Measurements from ENCODE around the gene LY6G5B.

The LY6G5B gene

DNA sequence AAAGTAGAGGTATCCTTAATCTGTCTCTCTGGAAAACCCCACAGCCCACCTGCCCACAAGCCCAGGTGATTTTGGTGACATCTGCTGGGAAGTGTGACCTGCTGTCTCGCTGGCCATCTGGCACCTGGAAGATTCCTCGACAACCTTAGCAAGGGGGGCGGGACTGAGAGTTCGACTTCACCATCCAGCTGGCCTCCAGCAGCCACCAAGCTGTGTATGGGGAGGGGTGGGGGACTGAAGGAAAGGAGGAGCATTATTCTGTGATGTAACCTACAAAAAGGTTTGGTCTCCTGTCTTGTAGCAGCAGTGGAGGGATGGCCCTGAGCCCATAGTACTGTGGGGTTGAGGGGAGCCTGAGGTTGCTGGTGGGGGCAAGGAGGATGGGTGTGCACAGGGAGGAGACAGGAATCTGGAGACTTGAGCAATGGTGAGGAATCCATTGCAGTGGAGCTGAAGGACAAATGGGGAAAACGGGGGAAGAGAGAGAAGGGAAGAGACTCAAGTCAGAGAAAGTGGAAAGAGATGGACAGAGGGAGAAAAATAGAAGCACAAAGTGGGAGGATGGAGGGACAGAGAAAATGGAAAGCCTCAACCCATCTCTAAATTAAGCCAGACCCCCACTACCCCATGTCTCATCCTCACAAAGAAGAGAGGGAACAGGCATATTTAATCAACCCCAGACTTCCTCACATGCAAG lies 40.9 kb downstream of the LY6G5B start:
- no peaks in the 10 kb centered on the region for H3K36me3 ChIP-seq (ENCODE audit: control insufficient read depth in 2 of 2, insufficient read depth in 2 of 2, low read length in 2 of 2)
- no peaks in the 10 kb centered on the region for H3K9me3 ChIP-seq (ENCODE audit: control insufficient read depth in 2 of 2, low read length in 2 of 2)
- no peak overlapping the region for H3K27ac ChIP-seq (ENCODE audit: low read length)
- H3K4me3 ChIP-seq (ENCODE audit: low read length in 2 of 2): no peak overlapping the region
- peaks cover 0 to 2% of the 10 kb centered on the region in 2 donors for H3K27me3 ChIP-seq (ENCODE audit: control insufficient read depth in 1 of 2, insufficient read depth in 2 of 2, low read length in 2 of 2)
- peaks cover 7% of the 10 kb centered on the region for H3K4me1 ChIP-seq (ENCODE audit: control insufficient read depth, insufficient read depth, low read length)
- no peak overlapping the region for H3K9ac ChIP-seq (ENCODE audit: low read length in 2 of 2)

- Histone ChIP-seq H3K4me3 (ENCODE audit: low read length in 2 of 2) (no peak overlapping the region), H3K27ac (ENCODE audit: low read length) (no peak overlapping the region)
Observed at GRCh38 chr6:31711233-31711632, 41.5 kb downstream of the LY6G5B start.

DNA sequence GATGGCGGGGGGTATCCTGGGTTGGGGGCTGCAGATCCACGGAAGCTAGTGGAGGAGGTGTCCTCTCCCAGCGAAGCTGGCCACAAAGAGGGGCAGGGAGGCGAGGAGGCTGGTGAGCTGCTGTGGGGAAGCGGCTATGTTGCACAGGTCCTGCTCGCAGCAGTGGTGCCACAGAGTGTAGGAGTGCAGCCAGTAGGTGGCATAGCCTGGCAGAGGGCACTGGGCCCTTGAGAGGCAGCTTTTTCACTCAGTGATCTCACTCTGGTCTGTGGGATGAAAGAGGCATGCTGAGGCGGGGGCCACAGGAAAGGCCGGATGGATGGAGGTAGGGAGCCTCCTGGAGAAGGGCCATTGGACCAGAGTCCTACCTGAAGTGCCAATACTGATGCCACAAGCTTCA lies 42.5 kb downstream of the LY6G5B start:
- Histone ChIP-seq H3K36me3 (ENCODE audit: control insufficient read depth in 2 of 2, insufficient read depth in 2 of 2, low read length in 2 of 2) (no peaks in the 10 kb centered on the region), H3K4me1 (ENCODE audit: control insufficient read depth, insufficient read depth, low read length) (peaks cover 7% of the 10 kb centered on the region), H3K27ac (ENCODE audit: low read length) (no peak overlapping the region), H3K4me3 (ENCODE audit: low read length in 2 of 2) (no peak overlapping the region), H3K27me3 (ENCODE audit: control insufficient read depth in 1 of 2, insufficient read depth in 2 of 2, low read length in 2 of 2) (peaks cover 0 to 2% of the 10 kb centered on the region in 2 donors), H3K9me3 (ENCODE audit: control insufficient read depth in 2 of 2, low read length in 2 of 2) (no peaks in the 10 kb centered on the region), H3K9ac (ENCODE audit: low read length in 2 of 2) (no peak overlapping the region)

More at GRCh38 chr6:31711233-31711632, 41.5 kb downstream of the LY6G5B start:
- peaks cover 7% of the 10 kb centered on the region for H3K4me1 ChIP-seq (ENCODE audit: control insufficient read depth, insufficient read depth, low read length)
- H3K27me3 ChIP-seq (ENCODE audit: control insufficient read depth in 1 of 2, insufficient read depth in 2 of 2, low read length in 2 of 2): peaks cover 0 to 2% of the 10 kb centered on the region in 2 donors
- H3K36me3 ChIP-seq (ENCODE audit: control insufficient read depth in 2 of 2, insufficient read depth in 2 of 2, low read length in 2 of 2): no peaks in the 10 kb centered on the region
- H3K9ac ChIP-seq (ENCODE audit: low read length in 2 of 2): no peak overlapping the region
- no peaks in the 10 kb centered on the region for H3K9me3 ChIP-seq (ENCODE audit: control insufficient read depth in 2 of 2, low read length in 2 of 2)

GRCh38 chr6:31713465-31713864 lies 43.7 kb downstream of the LY6G5B start:
- H3K9me3 ChIP-seq (ENCODE audit: control insufficient read depth in 2 of 2, low read length in 2 of 2): no peaks in the 10 kb centered on the region
- H3K4me3 ChIP-seq (ENCODE audit: low read length in 2 of 2): no peak overlapping the region
- H3K27me3 ChIP-seq (ENCODE audit: control insufficient read depth in 1 of 2, insufficient read depth in 2 of 2, low read length in 2 of 2): peaks cover 0 to 2% of the 10 kb centered on the region in 2 donors
- H3K4me1 ChIP-seq (ENCODE audit: control insufficient read depth, insufficient read depth, low read length): peaks cover 7% of the 10 kb centered on the region
- no peak overlapping the region for H3K27ac ChIP-seq (ENCODE audit: low read length)
- no peak overlapping the region for H3K9ac ChIP-seq (ENCODE audit: low read length in 2 of 2)
- H3K36me3 ChIP-seq (ENCODE audit: control insufficient read depth in 2 of 2, insufficient read depth in 2 of 2, low read length in 2 of 2): no peaks in the 10 kb centered on the region

- H3K9ac ChIP-seq (ENCODE audit: low read length in 2 of 2): no peak overlapping the region
- peaks cover 0 to 2% of the 10 kb centered on the region in 2 donors for H3K27me3 ChIP-seq (ENCODE audit: control insufficient read depth in 1 of 2, insufficient read depth in 2 of 2, low read length in 2 of 2)
- no peak overlapping the region for H3K27ac ChIP-seq (ENCODE audit: low read length)
- H3K36me3 ChIP-seq (ENCODE audit: control insufficient read depth in 2 of 2, insufficient read depth in 2 of 2, low read length in 2 of 2): no peaks in the 10 kb centered on the region
- H3K4me3 ChIP-seq (ENCODE audit: low read length in 2 of 2): no peak overlapping the region
- H3K4me1 ChIP-seq (ENCODE audit: control insufficient read depth, insufficient read depth, low read length): peaks cover 7% of the 10 kb centered on the region
- H3K9me3 ChIP-seq (ENCODE audit: control insufficient read depth in 2 of 2, low read length in 2 of 2): no peaks in the 10 kb centered on the region
Observed at GRCh38 chr6:31713991-31714684, 44.4 kb downstream of the LY6G5B start.

DNA sequence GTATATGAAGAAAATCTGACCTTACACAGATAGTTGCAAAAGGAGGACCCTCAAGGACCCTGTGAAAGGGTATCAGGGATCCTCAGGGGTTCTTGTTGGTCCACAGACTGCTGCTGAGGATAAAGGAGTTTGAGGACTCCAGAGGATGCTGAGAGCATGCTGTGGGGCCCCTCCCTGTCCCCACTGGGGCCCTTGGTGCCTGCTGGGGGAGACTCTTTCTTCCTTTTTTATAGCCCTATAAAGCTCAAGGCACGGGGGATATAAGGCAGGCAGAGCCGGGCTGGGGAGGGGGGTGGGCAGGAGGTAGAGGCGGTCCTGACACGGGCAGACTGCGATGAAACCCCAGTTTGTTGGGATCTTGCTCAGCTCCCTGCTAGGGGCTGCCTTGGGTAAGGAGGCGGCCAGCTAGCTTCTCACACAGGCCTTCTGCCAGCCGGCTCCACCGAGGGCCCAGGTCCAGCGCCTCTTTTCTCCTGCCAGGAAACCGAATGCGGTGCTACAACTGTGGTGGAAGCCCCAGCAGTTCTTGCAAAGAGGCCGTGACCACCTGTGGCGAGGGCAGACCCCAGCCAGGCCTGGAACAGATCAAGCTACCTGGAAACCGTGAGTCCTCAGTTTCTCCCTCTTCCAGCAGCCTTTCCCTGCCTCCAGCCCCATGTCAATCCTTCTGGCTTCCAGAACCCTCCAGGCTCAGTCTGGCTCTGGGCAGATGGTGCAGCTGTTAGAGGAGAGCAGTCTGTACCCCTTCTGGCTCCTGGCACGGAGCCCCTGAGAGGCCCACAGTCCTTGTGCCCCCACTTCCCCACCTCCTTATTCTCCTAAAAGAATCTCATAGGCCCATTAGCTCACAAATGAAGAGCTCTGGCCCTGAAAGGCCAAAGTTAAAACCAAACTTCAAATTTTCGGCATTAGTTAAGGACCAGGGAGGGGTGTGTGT lies 45.5 kb downstream of the LY6G5B start, which contains the start of gene LY6G6D:
TSS of gene LY6G6D (plus strand) at position 327 of the 937 bp plus-strand sequence. CDS start at position 335, 8 bp downstream.
- H3K9ac ChIP-seq (ENCODE audit: low read length in 2 of 2): no peak within 1 kb of the TSS
- no peak within 1 kb of the TSS for H3K27ac ChIP-seq (ENCODE audit: low read length)
- H3K27me3 ChIP-seq (ENCODE audit: control insufficient read depth in 1 of 2, insufficient read depth in 2 of 2, low read length in 2 of 2): no peaks in the 10 kb centered on the region
- H3K36me3 ChIP-seq (ENCODE audit: control insufficient read depth in 2 of 2, insufficient read depth in 2 of 2, low read length in 2 of 2): no peaks in the 10 kb centered on the region
- no peaks in the 10 kb centered on the region for H3K9me3 ChIP-seq (ENCODE audit: control insufficient read depth in 2 of 2, low read length in 2 of 2)
- peaks cover 7% of the 10 kb centered on the region for H3K4me1 ChIP-seq (ENCODE audit: control insufficient read depth, insufficient read depth, low read length)
- H3K4me3 ChIP-seq (ENCODE audit: low read length in 2 of 2): no peak within 1 kb of the TSS

GRCh38 chr6:31717499-31718222 lies 47.9 kb downstream of the LY6G5B start:
- no peak overlapping the region for H3K27ac ChIP-seq (ENCODE audit: low read length)
- no peaks in the 10 kb centered on the region for H3K27me3 ChIP-seq (ENCODE audit: control insufficient read depth in 1 of 2, insufficient read depth in 2 of 2, low read length in 2 of 2)
- no peak overlapping the region for H3K9ac ChIP-seq (ENCODE audit: low read length in 2 of 2)
- H3K4me3 ChIP-seq (ENCODE audit: low read length in 2 of 2): no peak overlapping the region
- peaks cover 7% of the 10 kb centered on the region for H3K4me1 ChIP-seq (ENCODE audit: control insufficient read depth, insufficient read depth, low read length)
- no peaks in the 10 kb centered on the region for H3K36me3 ChIP-seq (ENCODE audit: control insufficient read depth in 2 of 2, insufficient read depth in 2 of 2, low read length in 2 of 2)
- H3K9me3 ChIP-seq (ENCODE audit: control insufficient read depth in 2 of 2, low read length in 2 of 2): no peaks in the 10 kb centered on the region

DNA sequence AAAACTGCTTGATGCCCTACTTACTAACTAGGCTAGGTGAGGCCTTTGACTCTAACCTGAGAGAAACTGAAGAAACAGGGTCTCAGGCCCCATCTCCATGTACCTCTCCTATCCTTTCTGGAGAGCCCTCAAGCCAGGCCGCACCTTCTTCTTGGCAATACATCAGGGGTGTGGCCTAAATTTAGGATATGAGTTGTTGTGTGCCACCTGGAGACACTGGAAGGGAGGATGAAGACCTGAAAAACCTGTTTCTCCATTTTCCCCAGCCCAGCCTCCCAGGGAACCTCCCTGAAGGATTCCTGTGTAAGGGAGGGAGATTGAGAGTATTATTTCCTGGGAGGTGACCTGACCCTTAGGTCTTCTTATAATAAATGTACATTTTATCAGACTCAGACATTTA lies 48.5 kb downstream of the LY6G5B start:
- no peaks in the 10 kb centered on the region for H3K36me3 ChIP-seq (ENCODE audit: control insufficient read depth in 2 of 2, insufficient read depth in 2 of 2, low read length in 2 of 2)
- no peak overlapping the region for H3K9ac ChIP-seq (ENCODE audit: low read length in 2 of 2)
- no peaks in the 10 kb centered on the region for H3K27me3 ChIP-seq (ENCODE audit: control insufficient read depth in 1 of 2, insufficient read depth in 2 of 2, low read length in 2 of 2)
- H3K9me3 ChIP-seq (ENCODE audit: control insufficient read depth in 2 of 2, low read length in 2 of 2): no peaks in the 10 kb centered on the region
- H3K27ac ChIP-seq (ENCODE audit: low read length): no peak overlapping the region
- peaks cover 7% of the 10 kb centered on the region for H3K4me1 ChIP-seq (ENCODE audit: control insufficient read depth, insufficient read depth, low read length)
- no peak overlapping the region for H3K4me3 ChIP-seq (ENCODE audit: low read length in 2 of 2)

DNA sequence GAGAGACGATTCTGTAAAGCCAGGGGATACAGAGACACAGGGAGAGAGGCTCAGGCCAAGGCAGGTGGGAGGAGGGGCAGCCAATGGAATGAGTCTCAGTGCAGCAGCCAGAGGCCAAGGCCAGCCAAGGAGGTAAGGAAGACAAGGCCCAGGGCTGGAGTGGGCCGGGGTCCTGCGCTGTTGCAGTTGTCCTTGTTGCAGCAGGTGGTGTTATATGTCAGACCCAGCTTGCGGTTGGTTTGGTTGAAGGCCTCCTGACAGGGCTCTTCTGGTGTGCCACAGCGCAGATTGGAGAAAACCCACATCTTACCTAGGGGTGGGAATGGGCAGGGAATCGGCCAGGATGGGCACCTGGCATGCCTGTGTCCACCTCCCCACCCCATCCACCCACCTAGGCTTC lies 49.2 kb downstream of the LY6G5B start:
- no peaks in the 10 kb centered on the region for H3K36me3 ChIP-seq (ENCODE audit: control insufficient read depth in 2 of 2, insufficient read depth in 2 of 2, low read length in 2 of 2)
- no peak overlapping the region for H3K9ac ChIP-seq (ENCODE audit: low read length in 2 of 2)
- H3K27ac ChIP-seq (ENCODE audit: low read length): no peak overlapping the region
- peaks cover 7% of the 10 kb centered on the region for H3K4me1 ChIP-seq (ENCODE audit: control insufficient read depth, insufficient read depth, low read length)
- H3K27me3 ChIP-seq (ENCODE audit: control insufficient read depth in 1 of 2, insufficient read depth in 2 of 2, low read length in 2 of 2): no peaks in the 10 kb centered on the region
- H3K9me3 ChIP-seq (ENCODE audit: control insufficient read depth in 2 of 2, low read length in 2 of 2): no peaks in the 10 kb centered on the region
- no peak overlapping the region for H3K4me3 ChIP-seq (ENCODE audit: low read length in 2 of 2)

DNA sequence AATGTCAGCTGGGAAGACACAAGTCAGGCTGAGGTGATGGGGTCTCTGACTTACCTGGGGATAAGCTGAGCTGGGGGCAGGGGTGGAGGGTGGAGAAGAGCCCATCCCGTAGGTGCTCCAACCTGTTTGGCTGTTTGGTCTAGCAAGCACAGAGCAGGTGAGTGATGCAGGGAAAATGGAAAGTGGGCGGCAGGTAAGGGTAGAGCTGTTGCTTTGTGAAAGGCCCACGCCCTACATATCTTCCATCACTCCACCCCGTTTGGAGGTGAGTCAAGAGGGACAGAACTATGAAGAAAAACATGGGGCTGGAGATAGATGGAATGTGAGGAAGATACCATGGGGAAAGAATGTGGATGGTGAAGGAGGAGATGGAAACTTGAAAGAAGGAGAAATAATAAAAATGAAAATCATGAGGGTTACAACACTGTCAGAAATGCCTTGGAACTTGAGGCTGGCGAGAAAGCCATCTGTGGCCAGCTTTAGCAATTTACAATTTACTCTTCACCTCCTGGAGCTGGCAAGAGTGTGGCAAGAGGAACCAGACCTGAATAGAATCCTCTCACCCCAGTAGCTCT lies 50.5 kb downstream of the LY6G5B start:
- H3K9ac ChIP-seq (ENCODE audit: low read length in 2 of 2): no peak overlapping the region
- H3K36me3 ChIP-seq (ENCODE audit: control insufficient read depth in 2 of 2, insufficient read depth in 2 of 2, low read length in 2 of 2): peaks cover 0 to 2% of the 10 kb centered on the region in 2 donors
- no peaks in the 10 kb centered on the region for H3K9me3 ChIP-seq (ENCODE audit: control insufficient read depth in 2 of 2, low read length in 2 of 2)
- H3K27ac ChIP-seq (ENCODE audit: low read length): no peak overlapping the region
- no peak overlapping the region for H3K4me3 ChIP-seq (ENCODE audit: low read length in 2 of 2)
- H3K27me3 ChIP-seq (ENCODE audit: control insufficient read depth in 1 of 2, insufficient read depth in 2 of 2, low read length in 2 of 2): no peaks in the 10 kb centered on the region
- H3K4me1 ChIP-seq (ENCODE audit: control insufficient read depth, insufficient read depth, low read length): peaks cover 3% of the 10 kb centered on the region

Data from stomach smooth muscle (tissue), 2 donors.